ENCODE measurements around the gene CAMK2D.

DNA sequence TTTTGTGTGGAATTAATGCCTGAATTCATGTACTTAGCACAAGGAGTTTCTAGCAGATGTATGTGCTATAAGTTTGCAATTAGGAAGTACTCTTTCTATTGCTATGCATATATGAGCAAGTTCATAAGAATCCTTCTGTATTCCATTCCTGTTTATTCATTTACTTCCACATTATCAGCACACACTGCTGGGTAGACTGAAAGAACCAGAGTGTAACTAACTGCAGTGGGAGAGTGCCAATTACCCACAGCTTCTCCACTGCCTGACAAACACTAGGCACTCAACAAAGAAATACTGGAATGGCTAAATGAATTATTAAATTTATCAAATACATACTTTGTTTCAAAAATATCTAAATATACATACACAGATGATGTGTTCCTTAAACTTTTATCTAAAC lies 219.6 kb downstream of the CAMK2D start:
- TF ChIP-seq, protein P1, sequence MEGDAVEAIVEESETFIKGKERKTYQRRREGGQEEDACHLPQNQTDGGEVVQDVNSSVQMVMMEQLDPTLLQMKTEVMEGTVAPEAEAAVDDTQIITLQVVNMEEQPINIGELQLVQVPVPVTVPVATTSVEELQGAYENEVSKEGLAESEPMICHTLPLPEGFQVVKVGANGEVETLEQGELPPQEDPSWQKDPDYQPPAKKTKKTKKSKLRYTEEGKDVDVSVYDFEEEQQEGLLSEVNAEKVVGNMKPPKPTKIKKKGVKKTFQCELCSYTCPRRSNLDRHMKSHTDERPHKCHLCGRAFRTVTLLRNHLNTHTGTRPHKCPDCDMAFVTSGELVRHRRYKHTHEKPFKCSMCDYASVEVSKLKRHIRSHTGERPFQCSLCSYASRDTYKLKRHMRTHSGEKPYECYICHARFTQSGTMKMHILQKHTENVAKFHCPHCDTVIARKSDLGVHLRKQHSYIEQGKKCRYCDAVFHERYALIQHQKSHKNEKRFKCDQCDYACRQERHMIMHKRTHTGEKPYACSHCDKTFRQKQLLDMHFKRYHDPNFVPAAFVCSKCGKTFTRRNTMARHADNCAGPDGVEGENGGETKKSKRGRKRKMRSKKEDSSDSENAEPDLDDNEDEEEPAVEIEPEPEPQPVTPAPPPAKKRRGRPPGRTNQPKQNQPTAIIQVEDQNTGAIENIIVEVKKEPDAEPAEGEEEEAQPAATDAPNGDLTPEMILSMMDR (conservative IDR thresholded peaks at IDR 0.05): no peak
- TF ChIP-seq EZH2 (IDR thresholded peaks at IDR 0.05; ENCODE audit: low read depth): no peak

Data from PC-9 (cell line).